OCI-LY3 (cell line): ENCODE results near the gene MRPS31.

Experiments used
- H2AFZ ChIP-seq: fragments of 200-600, 300-600 bp; shearing (Covaris generic); 2 replicates; pipeline ENCODE4 v1.6.0; 2014; ENCODE audit warnings: antibody characterized with exemption, low read depth, low read length
- H3K27ac ChIP-seq: fragments of 200-600, 300-600 bp; sonication (generic); 2 replicates; pipeline ENCODE4 v1.5.1; 2014; ENCODE audit warnings: mild to moderate bottlenecking, low read length, moderate library complexity, mixed read lengths
- H3K27me3 ChIP-seq: fragments of 200-600, 300-600 bp; sonication (generic); 2 replicates; pipeline ENCODE4 v1.6.1; 2014; ENCODE audit warnings: low read depth, low read length, mixed read lengths
- H3K36me3 ChIP-seq: fragments of 200-600, 300-600 bp; sonication (generic); replicated peaks from 2 replicates; pipeline ENCODE3; 2014; ENCODE audit warnings: low read depth, low read length, mixed read lengths
- H3K4me1 ChIP-seq: fragments of 300-600, 200-600 bp; sonication (generic); 2 replicates; pipeline ENCODE4 v1.6.1; 2014; ENCODE audit warnings: low read length, mixed read lengths
- H3K4me2 ChIP-seq: fragments of 200-600, 300-600 bp; sonication (generic); 2 replicates; pipeline ENCODE4 v1.6.1; 2014; ENCODE audit warnings: low read length, mixed read lengths
- H3K4me3 ChIP-seq: fragments of 300-600, 200-600 bp; sonication (generic); 2 replicates; pipeline ENCODE4 v1.5.1; 2014; ENCODE audit warnings: antibody characterized with exemption, mild to moderate bottlenecking, low read length, moderate library complexity
- H3K79me2 ChIP-seq: fragments of 300-600, 200-600 bp; shearing (Covaris generic); 2 replicates; pipeline ENCODE4 v1.6.1; 2014; ENCODE audit warnings: mild to moderate bottlenecking, low read length, mixed read lengths
- H3K9ac ChIP-seq: fragments of 300-600, 200-600 bp; shearing (Covaris generic); 2 replicates; pipeline ENCODE4 v1.6.0; 2014; ENCODE audit warnings: mild to moderate bottlenecking, low read length, moderate library complexity
- H3K9me3 ChIP-seq: fragments of 200-600, 300-600 bp; shearing (Covaris generic); 2 replicates; pipeline ENCODE4 v1.6.1; 2014; ENCODE audit warnings: low read length, mixed read lengths; ENCODE audit not compliant: insufficient read depth
- H4K20me1 ChIP-seq: fragments of 200-600, 300-600 bp; sonication (generic); 2 replicates; pipeline ENCODE4 v1.6.1; 2016; ENCODE audit warnings: low read length, mixed read lengths; ENCODE audit not compliant: insufficient read depth
- CTCF ChIP-seq: fragments of 200-600, 300-600 bp; sonication (generic); IDR thresholded peaks from 2 replicates; pipeline ENCODE4 v1.5.1; 2014; ENCODE audit warnings: antibody characterized with exemption, low read length, low read depth
- EZH2phosphoT487 ChIP-seq: fragments of 200-600 bp; shearing (Covaris generic); IDR thresholded peaks from 2 replicates; pipeline ENCODE4 v1.6.1; 2018; ENCODE audit warnings: antibody characterized with exemption, mixed run types, low read depth

The MRPS31 gene

GRCh38 chr13:40793339-40793738 is 22.3 kb upstream of the MRPS31 start:
- Histone ChIP-seq H3K36me3 (peaks cover 9% of the 10 kb centered on the region), H4K20me1 (no peaks in the 10 kb centered on the region), H3K79me2 (peaks cover 3% of the 10 kb centered on the region; the same call in 1 of the 2 replicates), H3K9me3 (no peaks in the 10 kb centered on the region), H3K27me3 (no peaks in the 10 kb centered on the region), H2AFZ (no peak overlapping the region), H3K4me1 (0 out of 2 replicates have a peak, but pooled peaks cover 4% of the 10 kb centered on the region), H3K4me2 (no peak overlapping the region), H3K27ac (no peak overlapping the region), H3K4me3 (no peak overlapping the region), H3K9ac (no peak overlapping the region)
- TF ChIP-seq CTCF = no peak
- TF ChIP-seq EZH2phosphoT487 = no peak

GRCh38 chr13:40792284-40793051 is 21.5 kb upstream of the MRPS31 start:
- no peak overlapping the region for H3K27ac ChIP-seq

GRCh38 chr13:40790154-40790616 is 19.2 kb upstream of the MRPS31 start:
- TF ChIP-seq CTCF (no peak), EZH2phosphoT487 (no peak)
- Histone ChIP-seq H4K20me1 (no peaks in the 10 kb centered on the region), H3K4me3 (peak overlapping the region; percentile 86), H2AFZ (peak overlapping the region; percentile 61; the same call in 1 of the 2 replicates), H3K36me3 (peaks cover 3% of the 10 kb centered on the region), H3K9me3 (no peaks in the 10 kb centered on the region), H3K79me2 (peaks cover 3% of the 10 kb centered on the region; the same call in 1 of the 2 replicates), H3K9ac (peak overlapping the region; percentile 89), H3K27ac (no peak overlapping the region), H3K4me1 (0 out of 2 replicates have a peak, but pooled peaks cover 4% of the 10 kb centered on the region), H3K4me2 (peak overlapping the region; percentile 87), H3K27me3 (no peaks in the 10 kb centered on the region)

More at GRCh38 chr13:40792284-40793051, 21.5 kb upstream of the MRPS31 start:
- no peak overlapping the region for H3K4me2 ChIP-seq
- H3K4me1 ChIP-seq = 0 out of 2 replicates have a peak, but pooled peaks cover 4% of the 10 kb centered on the region
- H3K27me3 ChIP-seq = no peaks in the 10 kb centered on the region
- H3K79me2 ChIP-seq = peaks cover 3% of the 10 kb centered on the region; the same call in 1 of the 2 replicates
- H3K36me3 ChIP-seq = peaks cover 7% of the 10 kb centered on the region
- H3K9ac ChIP-seq = no peak overlapping the region
- no peak overlapping the region for H3K4me3 ChIP-seq
- no peak overlapping the region for H2AFZ ChIP-seq
- no peaks in the 10 kb centered on the region for H4K20me1 ChIP-seq
- H3K9me3 ChIP-seq = no peaks in the 10 kb centered on the region
- no peak for TF ChIP-seq EZH2phosphoT487
- TF ChIP-seq CTCF = no peak
